ENCODE data around the gene SEPTIN12. TPM values are rescaled to one million over a fixed set of nuclear protein-coding genes. Genes with fewer than 3 reads are reported as not detected.

The SEPTIN12 gene
- total RNA-seq, 4 donors from 2014 or later, result 0.54 TPM; not detected in 3

GRCh38 chr16:4802659-4803287, 14.6 kb upstream of the SEPTIN12 start:
- DNase-seq, result peak; percentile 92
- TF ChIP-seq, protein P1, sequence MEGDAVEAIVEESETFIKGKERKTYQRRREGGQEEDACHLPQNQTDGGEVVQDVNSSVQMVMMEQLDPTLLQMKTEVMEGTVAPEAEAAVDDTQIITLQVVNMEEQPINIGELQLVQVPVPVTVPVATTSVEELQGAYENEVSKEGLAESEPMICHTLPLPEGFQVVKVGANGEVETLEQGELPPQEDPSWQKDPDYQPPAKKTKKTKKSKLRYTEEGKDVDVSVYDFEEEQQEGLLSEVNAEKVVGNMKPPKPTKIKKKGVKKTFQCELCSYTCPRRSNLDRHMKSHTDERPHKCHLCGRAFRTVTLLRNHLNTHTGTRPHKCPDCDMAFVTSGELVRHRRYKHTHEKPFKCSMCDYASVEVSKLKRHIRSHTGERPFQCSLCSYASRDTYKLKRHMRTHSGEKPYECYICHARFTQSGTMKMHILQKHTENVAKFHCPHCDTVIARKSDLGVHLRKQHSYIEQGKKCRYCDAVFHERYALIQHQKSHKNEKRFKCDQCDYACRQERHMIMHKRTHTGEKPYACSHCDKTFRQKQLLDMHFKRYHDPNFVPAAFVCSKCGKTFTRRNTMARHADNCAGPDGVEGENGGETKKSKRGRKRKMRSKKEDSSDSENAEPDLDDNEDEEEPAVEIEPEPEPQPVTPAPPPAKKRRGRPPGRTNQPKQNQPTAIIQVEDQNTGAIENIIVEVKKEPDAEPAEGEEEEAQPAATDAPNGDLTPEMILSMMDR (IDR thresholded peaks at IDR 0.05), result no peak
- TF ChIP-seq POLR2A (IDR thresholded peaks at IDR 0.05), result peak in 1 of 2 donors; percentile 22
- Histone ChIP-seq H3K4me3 (replicated peaks in 1 of 3) (peak overlapping the region; percentile 45 to 80 (median 58)), H3K27me3 (no peaks in the 10 kb centered on the region), H3K27ac (peak overlapping the region in 2 of 3 donors; percentile 38 to 74), H3K9me3 (no peaks in the 10 kb centered on the region), H3K4me1 (peaks cover 8% of the 10 kb centered on the region in 2 donors), H3K36me3 (peaks cover 2 to 14% of the 10 kb centered on the region in 2 donors)
- intact Hi-C loops (cut with DNase I), result loop anchor here (5.0 kb wide), 2 partner anchors 35 to 155 kb away; partner anchors contain the start of genes SEC14L5 and ZNF500
- WGBS, 2 donors, result 0% methylated on average over 17 to 19 of the region's 59 CpGs

GRCh38 chr16:4801962-4802658, 14.0 kb upstream of the SEPTIN12 start, which contains the start of gene ROGDI:
Gene ROGDI (minus strand): TSS chr16:4802633. CDS start chr16:4802571, 62 bp downstream.
- TF ChIP-seq, protein P1 (IDR thresholded peaks at IDR 0.05), result no peak
- peak in 1 of 2 donors; percentile 50 for TF ChIP-seq POLR2A (IDR thresholded peaks at IDR 0.05)
- intact Hi-C loops (cut with DNase I), result loop anchor here (5.0 kb wide), 2 partner anchors 35 to 155 kb away; partner anchors contain the start of genes SEC14L5 and ZNF500
- peaks cover 2 to 14% of the 10 kb centered on the region in 2 donors for H3K36me3 ChIP-seq
- H3K9me3 ChIP-seq, result no peaks in the 10 kb centered on the region
- DNase-seq, result peak; percentile 89 to 93
- WGBS, 2 donors, result 0% methylated on average over 3 to 10 of the region's 70 CpGs
- peak within 1 kb of the TSS; percentile 56 to 75 (median 74) for H3K27ac ChIP-seq
- H3K27me3 ChIP-seq, result no peaks in the 10 kb centered on the region
- peak within 1 kb of the TSS; percentile 45 to 80 (median 58) for H3K4me3 ChIP-seq (replicated peaks in 1 of 3)
- H3K4me1 ChIP-seq, result peaks cover 8% of the 10 kb centered on the region in 2 donors

GRCh38 chr16:4801051-4801961, 13.2 kb upstream of the SEPTIN12 start:
- 52 to 61% methylated on average over 10 to 20 of the region's 29 CpGs for WGBS, 2 donors
- H3K4me3 ChIP-seq (replicated peaks in 1 of 3), result peak overlapping the region; percentile 10 to 80 (median 58)
- H3K4me1 ChIP-seq, result peaks cover 8% of the 10 kb centered on the region in 2 donors
- no peak for TF ChIP-seq POLR2A (IDR thresholded peaks at IDR 0.05)
- TF ChIP-seq, protein P1 (IDR thresholded peaks at IDR 0.05), result no peak
- intact Hi-C loops (cut with DNase I), result loop anchor here (5.0 kb wide), 2 partner anchors 34 to 156 kb away; partner anchors contain the start of genes SEC14L5 and ZNF500
- H3K27me3 ChIP-seq, result no peaks in the 10 kb centered on the region
- peaks cover 2 to 11% of the 10 kb centered on the region in 2 donors for H3K36me3 ChIP-seq
- H3K9me3 ChIP-seq, result no peaks in the 10 kb centered on the region
- peak overlapping the region; percentile 56 to 75 (median 74) for H3K27ac ChIP-seq
- DNase-seq, result no peak

GRCh38 chr16:4800290-4801041, 12.3 kb upstream of the SEPTIN12 start:
- Histone ChIP-seq H3K9me3 (no peaks in the 10 kb centered on the region), H3K4me1 (peaks cover 8% of the 10 kb centered on the region in 2 donors), H3K4me3 (replicated peaks in 1 of 3) (no peak overlapping the region), H3K36me3 (peaks cover 2 to 7% of the 10 kb centered on the region in 2 donors), H3K27ac (no peak overlapping the region), H3K27me3 (no peaks in the 10 kb centered on the region)
- DNase-seq, result peak; percentile 28 to 44
- intact Hi-C loops (cut with DNase I), result loop anchor here (5.0 kb wide), 2 partner anchors 33 to 157 kb away; partner anchors contain the start of genes SEC14L5 and ZNF500
- no peak for TF ChIP-seq POLR2A (IDR thresholded peaks at IDR 0.05)
- TF ChIP-seq, protein P1 (IDR thresholded peaks at IDR 0.05), result no peak
- 77 to 79% methylated on average over 11 to 12 of the region's 17 CpGs for WGBS, 2 donors

All from thyroid gland (tissue), 4 donors.